HCT116 (cell line): ENCODE measurements around the gene BNIP5. TPM values are rescaled to one million over a fixed set of nuclear protein-coding genes. Genes with fewer than 3 reads are reported as not detected.

Experiments
- ATAC-seq: fragments of 200-7000 bp; cut with Tn5 transposase; 2 replicates; pipeline ENCODE4 v1.9.1; 2020; ENCODE audit warnings: mild to moderate bottlenecking, moderate library complexity
- BruUV-seq: library from RNA; stranded (reverse); fragments of 400-500 nt; replicated peaks from 2 replicates; lab custom pipeline; 2021; lab: Mats Ljungman, UMichigan
- CTCF ChIA-PET: fragments of 300-600 bp; sonication (Branson Sonifier 250); formaldehyde crosslinking; loops from one replicate; lab custom pipeline; 2021; ENCODE audit warnings: antibody characterized with exemption; lab: Charles Lee
- POLR2A ChIA-PET: fragments of 300-600, 350-600 bp; sonication (Branson Sonifier 250); formaldehyde crosslinking; loops from one replicate; lab custom pipeline; 2021; ENCODE audit warnings: antibody characterized with exemption; lab: Charles Lee
- RAD21 ChIA-PET, 2 experiments: fragments of 300-600 bp; sonication (Branson Sonifier 250); formaldehyde crosslinking; loops; one replicate each; lab custom pipeline; 2023; ENCODE audit warnings: low total read pairs in 2 of 2; ENCODE audit not compliant: uncharacterized antibody in 2 of 2, unreplicated experiment in 2 of 2, low non-redundant PET in 1 of 2; lab: Charles Lee
- DNase-seq: peaks from one replicate; pipeline ENCODE4 v3.0.0-alpha.2; 2010; ENCODE audit warnings: low read depth, low spot score
- H2AFZ ChIP-seq: fragments of 200-600 bp; shearing (Covaris generic), sonication (generic); 2 replicates; pipeline ENCODE4 v1.6.1; 2017; ENCODE audit warnings: low read depth, mixed run types, mixed read lengths, antibody characterized with exemption, low read length; ENCODE audit not compliant: poor library complexity, severe bottlenecking
- H3K27ac ChIP-seq: 2 replicates; pipeline ENCODE4 v1.5.1; 2012; ENCODE audit warnings: low read depth, low read length
- H3K27me3 ChIP-seq: fragments of 200-600 bp; sonication (generic); 2 replicates; pipeline ENCODE4 v1.6.1; 2016; ENCODE audit warnings: mixed run types, low read length, mixed read lengths; ENCODE audit not compliant: insufficient read depth
- H3K36me3 ChIP-seq, 2 experiments: fragments of 200-500 bp in 1 of 2; fragments of 200-600 bp in 1 of 2; sonication (Bioruptor generic) in 1 of 2; sonication (generic) in 1 of 2; 2 replicates each; pipeline versions ENCODE4 v1.5.1 to v1.6.1; 2014 to 2016; ENCODE audit warnings: low read length in 2 of 2, inconsistent platforms in 1 of 2, mixed read lengths in 1 of 2, mixed run types in 1 of 2; ENCODE audit not compliant: insufficient read depth in 2 of 2, control insufficient read depth in 1 of 2
- H3K4me1 ChIP-seq, 2 experiments: fragments of 200-600 bp in 1 of 2; sonication (generic) in 1 of 2; 2 replicates each; pipeline versions ENCODE4 v1.5.1 to v1.6.1; 2012 to 2017; ENCODE audit warnings: low read length in 2 of 2, inconsistent platforms in 1 of 2, mild to moderate bottlenecking in 1 of 2, mixed read lengths in 1 of 2, mixed run types in 1 of 2, moderate library complexity in 1 of 2; ENCODE audit not compliant: insufficient read depth in 2 of 2, control insufficient read depth in 1 of 2
- H3K4me2 ChIP-seq: fragments of 200-600 bp; sonication (generic); 2 replicates; pipeline ENCODE4 v1.6.1; 2017; ENCODE audit warnings: mixed run types, low read length, mixed read lengths
- H3K4me3 ChIP-seq, 2 experiments: fragments of 200-600 bp in 1 of 2; sonication (generic) in 1 of 2; replicated peaks in 1 of 2; 2 replicates each; pipeline ENCODE4 v1.5.1; 2011 to 2016; ENCODE audit warnings: low read length in 2 of 2, control low read depth in 1 of 2, low read depth in 1 of 2, mild to moderate bottlenecking in 1 of 2, mixed read lengths in 1 of 2, mixed run types in 1 of 2
- H3K79me2 ChIP-seq: fragments of 200-600 bp; sonication (generic); 2 replicates; pipeline ENCODE4 v1.6.1; 2017; ENCODE audit warnings: mild to moderate bottlenecking, mixed run types, low read length, moderate library complexity, mixed read lengths; ENCODE audit not compliant: insufficient read depth
- H3K9ac ChIP-seq: fragments of 200-600 bp; sonication (generic); 2 replicates; pipeline ENCODE4 v1.6.1; 2016; ENCODE audit warnings: low read length, mixed read lengths
- H3K9me2 ChIP-seq: fragments of 200-600 bp; sonication (generic), shearing (Covaris generic); 2 replicates; pipeline ENCODE4 v1.6.1; 2017; ENCODE audit warnings: mixed run types, mild to moderate bottlenecking, moderate library complexity; ENCODE audit not compliant: insufficient read depth
- H3K9me3 ChIP-seq, 2 experiments: fragments of 200-500 bp in 1 of 2; fragments of 200-600 bp in 1 of 2; sonication (Bioruptor generic) in 1 of 2; sonication (generic) in 1 of 2; 2 replicates each; pipeline ENCODE4 v1.6.1; 2014 to 2017; ENCODE audit warnings: low read length in 2 of 2, mixed read lengths in 2 of 2, inconsistent platforms in 1 of 2, low read depth in 1 of 2, mild to moderate bottlenecking in 1 of 2, mixed run types in 1 of 2, moderate library complexity in 1 of 2; ENCODE audit not compliant: control insufficient read depth in 1 of 2, insufficient read depth in 1 of 2
- H4K20me1 ChIP-seq: fragments of 200-600 bp; sonication (generic), shearing (Covaris generic); 2 replicates; pipeline ENCODE4 v1.6.1; 2017; ENCODE audit warnings: mixed run types, mild to moderate bottlenecking, moderate library complexity; ENCODE audit not compliant: insufficient read depth
- CEBPB ChIP-seq: IDR thresholded peaks from 2 replicates; pipeline ENCODE4 v1.6.1; 2012; ENCODE audit warnings: low read depth
- CTCF ChIP-seq, 3 experiments: fragments of 200-600 bp in 1 of 3; sonication (generic) in 1 of 3; IDR thresholded peaks in 2 of 3; conservative IDR thresholded peaks in 1 of 3; 2 replicates each; pipeline ENCODE4 v1.5.1; 2012 to 2017; ENCODE audit warnings: low read depth in 2 of 3, low read length in 2 of 3, antibody characterized with exemption in 1 of 3, borderline replicate concordance in 1 of 3, control low read depth in 1 of 3, mild to moderate bottlenecking in 1 of 3, mixed read lengths in 1 of 3, mixed run types in 1 of 3, moderate library complexity in 1 of 3; ENCODE audit not compliant: insufficient read depth in 1 of 3
- EZH2 ChIP-seq: fragments of 200-600 bp; sonication (generic); IDR thresholded peaks from 2 replicates; pipeline ENCODE4 v1.6.1; 2017; ENCODE audit warnings: antibody characterized with exemption, mixed run types
- EZH2phosphoT487 ChIP-seq: fragments of 200-600 bp; IDR thresholded peaks from 2 replicates; pipeline ENCODE4 v1.6.1; 2018; ENCODE audit warnings: antibody characterized with exemption, borderline replicate concordance
- JUND ChIP-seq: IDR thresholded peaks from 2 replicates; pipeline ENCODE4 v1.6.1; 2012
- MAX ChIP-seq: IDR thresholded peaks from 2 replicates; pipeline ENCODE4 v1.6.1; 2012
- POLR2A ChIP-seq: IDR thresholded peaks from 2 replicates; pipeline ENCODE4 v1.7.0; 2011; ENCODE audit warnings: borderline replicate concordance; ENCODE audit not compliant: insufficient read depth, insufficient read length; ENCODE audit errors: extremely low read depth
- POLR2AphosphoS5 ChIP-seq: IDR thresholded peaks from 2 replicates; pipeline ENCODE4 v1.6.1; 2011; ENCODE audit warnings: mild to moderate bottlenecking, low read depth, low read length, moderate library complexity
- RAD21 ChIP-seq: IDR thresholded peaks from 2 replicates; pipeline ENCODE4 v1.6.1; 2012; ENCODE audit warnings: low read depth, mild to moderate bottlenecking
- REST ChIP-seq: IDR thresholded peaks from 2 replicates; pipeline ENCODE4 v1.6.1; 2012; ENCODE audit warnings: low read depth
- SP1 ChIP-seq: IDR thresholded peaks from 2 replicates; pipeline ENCODE4 v1.6.1; 2012; ENCODE audit warnings: low read depth
- YY1 ChIP-seq: IDR thresholded peaks from 2 replicates; pipeline ENCODE4 v1.6.1; 2011; ENCODE audit warnings: low read length, low read depth, moderate library complexity, mild to moderate bottlenecking; ENCODE audit not compliant: insufficient replicate concordance; ENCODE audit errors: extremely low read depth
- ZBTB33 ChIP-seq: IDR thresholded peaks from 2 replicates; pipeline ENCODE4 v1.6.1; 2011; ENCODE audit warnings: mild to moderate bottlenecking, low read length, moderate library complexity; ENCODE audit not compliant: insufficient replicate concordance; ENCODE audit errors: extremely low read depth
- ZFX ChIP-seq: fragments of 450-650 bp; IDR thresholded peaks from 2 replicates; pipeline ENCODE4 v1.6.1; 2017
- intact Hi-C: fragments of 100-400 bp; cut with micrococcal nuclease; formaldehyde crosslinking; loops from 2 replicates; pipeline ENCODE4 v1.10.0; 2022
- total RNA-seq: library from RNA; stranded (reverse); gene quantifications from one replicate; pipeline ENCODE4 v1.2.1, GENCODE V29; 2021; ENCODE audit not compliant: unreplicated experiment

BNIP5 gene
- total RNA-seq, 1 experiment from 2014 or later, result not detected

- no peaks in the 10 kb centered on the region for H3K9me2 ChIP-seq
- no peak overlapping the region for H3K27ac ChIP-seq
- no peak overlapping the region for H2AFZ ChIP-seq
- no peaks in the 10 kb centered on the region for H3K27me3 ChIP-seq
- RAD21 ChIA-PET, result no interaction called here
- no peak overlapping the region for H3K9ac ChIP-seq
- H3K36me3 ChIP-seq, result no peaks in the 10 kb centered on the region
- BruUV-seq, result no TSS peak
- no peak overlapping the region for H3K4me3 ChIP-seq
- ATAC-seq (no peak), DNase-seq (no peak)
- H3K4me2 ChIP-seq, result no peak overlapping the region
- CTCF ChIA-PET, result interaction anchor here (1.2 kb wide), 1 partner anchor 43 kb away, joined by 3 read pairs; no protein-coding TSS in a partner anchor
- intact Hi-C loops, result no loop called here
- no peak for TF ChIP-seq EZH2phosphoT487
- no peak for TF ChIP-seq CTCF (IDR thresholded peaks at IDR 0.05 in 2 of 3, conservative IDR thresholded peaks at IDR 0.05 in 1 of 3; ENCODE audit: borderline replicate concordance in 1 of 3, insufficient read depth in 1 of 3, low read depth in 2 of 3, low read length in 2 of 3)
- TF ChIP-seq ZFX, result no peak
- TF ChIP-seq YY1, result no peak
- TF ChIP-seq CEBPB, result no peak
- no peak for TF ChIP-seq ZBTB33
- no peak for TF ChIP-seq REST
- TF ChIP-seq POLR2AphosphoS5, result no peak
- no peak for TF ChIP-seq POLR2A
- TF ChIP-seq RAD21, result no peak
- TF ChIP-seq EZH2, result no peak
- no peak for TF ChIP-seq SP1
- no peak for TF ChIP-seq MAX
- TF ChIP-seq JUND, result no peak
- POLR2A ChIA-PET, result no interaction called here
- H4K20me1 ChIP-seq, result no peaks in the 10 kb centered on the region
- H3K4me1 ChIP-seq, result peaks cover 0 to 4% of the 10 kb centered on the region in 2 experiments; a peak in 1 of 4 replicates
- H3K9me3 ChIP-seq, result no peaks in the 10 kb centered on the region
- H3K79me2 ChIP-seq, result no peaks in the 10 kb centered on the region
Measured at GRCh38 chr6:36298027-36298426, 38.7 kb downstream of the BNIP5 start.
